ENCODE data around the gene MYZAP.

The MYZAP gene

DNA sequence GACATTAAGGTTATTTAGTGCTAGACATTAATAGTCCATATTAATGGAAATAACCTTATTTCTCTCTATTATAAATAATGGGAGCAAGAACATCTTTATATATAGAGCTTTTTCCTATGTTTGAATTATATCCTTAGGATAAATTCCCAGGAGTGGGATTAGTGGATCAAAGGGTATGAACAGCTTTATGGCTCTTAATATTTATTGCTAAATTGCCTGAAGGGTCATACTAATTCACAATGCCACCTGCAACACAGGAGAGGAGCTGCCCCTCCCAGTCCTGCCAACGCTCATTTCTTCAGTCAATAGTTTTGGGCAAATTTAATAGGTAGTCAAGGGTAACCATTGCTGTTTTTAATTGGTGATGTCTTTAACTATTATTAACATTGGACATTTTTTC, 65.9 kb downstream of the MYZAP start:
- DNase-seq (ENCODE audit: low read depth in 1 of 2, low spot score in 1 of 2), result no peak

DNA sequence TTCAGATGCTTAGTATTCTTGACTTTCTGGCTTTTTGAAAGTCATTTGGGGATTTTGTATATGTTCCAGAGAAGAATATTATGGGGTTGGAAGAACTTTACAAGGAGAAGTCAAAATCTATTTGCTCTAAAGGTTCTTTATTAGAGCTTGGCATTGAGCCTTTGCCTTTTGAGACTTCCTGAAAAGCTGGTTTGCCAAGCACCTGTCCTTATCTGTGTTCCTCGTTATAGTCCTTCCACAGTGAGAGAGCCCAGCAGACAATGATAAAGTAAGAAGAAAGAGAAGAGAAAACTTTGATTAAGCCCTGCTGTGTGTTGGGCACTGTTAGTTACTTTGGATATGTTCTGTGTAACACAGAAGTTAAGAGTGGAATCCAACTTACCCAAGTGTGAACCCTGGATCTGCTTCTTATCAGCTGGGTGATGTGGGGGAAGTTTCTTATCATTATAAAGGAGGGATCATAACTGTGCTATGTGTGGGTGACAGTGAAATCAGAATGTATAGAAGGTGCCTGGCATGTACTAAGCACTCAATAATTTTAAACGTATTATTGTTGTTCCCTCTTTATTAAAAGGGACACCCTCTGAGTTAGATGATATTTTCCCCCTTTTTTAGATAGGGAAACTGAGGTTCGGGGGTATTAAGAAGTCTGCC, 70.5 kb downstream of the MYZAP start:
- no peak for DNase-seq (ENCODE audit: low read depth in 1 of 2, low spot score in 1 of 2)

DNA sequence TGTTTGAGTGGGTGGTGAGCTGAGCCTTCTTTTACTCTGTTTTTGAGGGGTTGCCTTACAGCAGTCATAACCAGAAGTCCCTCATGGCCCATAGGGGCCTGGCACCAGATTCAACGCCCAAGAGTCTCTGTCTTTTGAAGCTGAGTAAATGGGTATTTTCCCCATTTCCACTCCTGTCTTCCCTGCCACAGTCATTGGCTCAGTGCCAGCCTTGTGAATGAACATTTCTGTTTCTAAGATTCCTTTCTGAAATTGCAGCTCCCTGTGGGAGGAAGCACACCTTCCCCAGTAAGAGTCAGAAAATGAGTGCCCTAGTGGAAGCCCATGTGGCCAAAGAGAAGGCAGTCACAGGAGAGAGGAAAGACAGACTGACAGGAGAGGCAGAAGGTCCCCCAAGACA, 71.1 kb downstream of the MYZAP start:
- DNase-seq (ENCODE audit: low read depth in 1 of 2, low spot score in 1 of 2), result no peak

DNA sequence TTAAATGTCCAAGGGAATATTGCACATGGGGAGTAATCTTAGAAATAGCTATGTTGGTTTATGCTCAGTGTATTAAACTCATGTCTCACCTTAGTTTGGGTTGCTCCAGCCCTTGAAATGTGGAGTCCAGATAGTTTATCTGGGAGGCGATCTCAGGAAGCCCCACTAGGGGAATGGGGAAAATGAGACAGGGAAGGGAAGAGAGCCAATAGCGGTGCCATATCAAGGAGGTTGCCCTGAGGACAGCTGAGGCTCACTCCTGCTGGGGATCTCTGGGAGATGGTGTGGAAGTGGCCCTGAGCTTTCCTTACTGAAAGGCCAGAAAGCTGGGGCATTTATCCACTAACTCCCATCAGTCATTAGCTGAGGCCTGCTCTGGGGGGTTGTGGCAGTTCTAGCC, 71.6 kb downstream of the MYZAP start:
- no peak for DNase-seq (ENCODE audit: low read depth in 1 of 2, low spot score in 1 of 2)

DNA sequence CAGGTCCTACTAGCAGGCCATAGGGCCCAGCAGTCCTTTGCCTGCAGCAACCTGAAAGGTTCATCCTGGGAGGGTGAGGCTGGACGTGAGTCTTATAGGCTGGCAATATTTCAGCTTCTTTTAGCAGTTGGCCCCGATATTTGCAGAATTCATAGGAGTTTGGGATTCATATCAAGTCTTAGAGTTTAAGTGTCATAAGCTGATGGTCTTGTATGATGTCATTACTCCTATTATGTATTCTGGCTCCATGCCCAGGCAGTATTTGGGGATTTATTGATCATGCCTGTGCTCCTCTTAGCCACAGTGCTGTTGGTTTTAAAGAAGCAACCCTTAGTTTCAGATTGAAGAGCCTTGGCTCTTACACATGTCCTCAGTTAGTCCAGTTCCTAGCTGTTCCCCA, 73.5 kb downstream of the MYZAP start:
- no peak for DNase-seq (ENCODE audit: low read depth in 1 of 2, low spot score in 1 of 2)

DNA sequence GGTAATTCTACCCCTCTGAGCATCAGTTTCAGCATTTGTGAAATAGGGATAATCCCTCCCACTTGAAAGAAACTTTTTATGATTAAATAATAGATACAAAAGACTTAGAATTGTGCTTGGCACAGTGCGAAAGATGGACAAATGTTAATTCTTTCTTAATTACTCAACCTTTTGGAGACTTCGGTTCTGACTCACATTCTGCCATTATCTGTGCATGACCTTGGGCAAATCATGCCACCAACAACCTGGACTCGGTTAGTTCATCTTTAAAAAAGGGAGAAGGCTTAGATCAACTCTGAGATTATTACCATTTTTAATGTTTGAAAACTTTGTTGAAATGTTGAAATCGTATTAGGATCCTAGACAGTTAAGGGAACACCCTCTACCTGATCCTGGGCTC, 74.2 kb downstream of the MYZAP start:
- no peak for DNase-seq (ENCODE audit: low read depth in 1 of 2, low spot score in 1 of 2)

DNA sequence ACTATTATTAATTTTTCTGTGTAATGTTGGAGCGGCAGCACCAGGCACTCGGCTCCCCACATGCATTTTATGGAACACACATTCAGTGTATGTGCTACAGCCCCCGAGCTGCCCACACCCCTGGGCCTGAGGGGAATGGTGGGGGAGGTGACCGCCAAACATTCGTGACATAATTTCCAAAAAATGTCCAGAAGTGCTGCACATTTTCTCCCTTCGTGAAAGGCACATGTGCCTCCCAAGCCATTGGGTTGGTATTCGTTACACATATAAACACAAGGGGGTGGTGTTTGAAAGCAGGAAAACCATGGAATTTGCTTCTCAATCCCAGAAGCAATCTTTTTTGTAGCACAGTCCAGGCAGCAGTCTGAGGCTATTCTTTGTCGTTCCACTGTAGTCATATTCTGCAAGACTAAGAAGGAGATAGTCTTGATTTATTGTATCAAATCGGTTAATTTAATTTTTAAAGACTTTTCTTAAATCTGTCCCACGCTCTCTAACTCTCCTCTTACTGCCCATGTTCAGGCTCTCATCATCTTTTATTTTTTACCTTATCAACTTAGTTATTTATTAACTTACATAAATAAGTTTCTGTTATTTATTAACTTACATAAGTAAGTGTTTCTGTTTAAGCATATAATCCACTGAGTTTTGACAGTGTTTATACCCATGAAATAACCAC, 75.6 kb downstream of the MYZAP start:
- no peak for DNase-seq (ENCODE audit: low read depth in 1 of 2, low spot score in 1 of 2)

DNA sequence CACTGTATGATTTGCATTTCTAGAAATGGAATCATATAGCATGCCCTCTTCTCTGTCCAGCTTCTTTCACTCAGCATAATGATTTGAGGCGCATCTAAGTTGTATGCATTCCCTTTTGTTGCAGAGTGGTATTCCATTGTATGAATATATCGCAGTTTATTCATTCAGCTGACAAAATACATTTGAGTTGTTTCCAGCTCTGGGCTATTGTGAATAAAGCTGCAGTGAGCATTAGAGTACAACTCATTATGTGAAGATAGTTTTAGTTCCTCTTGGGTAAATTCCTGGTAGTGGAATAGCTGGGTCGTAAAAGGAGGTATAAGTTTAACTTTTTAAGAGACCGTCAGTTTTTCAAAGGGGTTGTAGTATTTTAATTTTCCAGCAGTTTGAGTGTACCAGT, 76.3 kb downstream of the MYZAP start:
- no peak for DNase-seq (ENCODE audit: low read depth in 1 of 2, low spot score in 1 of 2)

DNA sequence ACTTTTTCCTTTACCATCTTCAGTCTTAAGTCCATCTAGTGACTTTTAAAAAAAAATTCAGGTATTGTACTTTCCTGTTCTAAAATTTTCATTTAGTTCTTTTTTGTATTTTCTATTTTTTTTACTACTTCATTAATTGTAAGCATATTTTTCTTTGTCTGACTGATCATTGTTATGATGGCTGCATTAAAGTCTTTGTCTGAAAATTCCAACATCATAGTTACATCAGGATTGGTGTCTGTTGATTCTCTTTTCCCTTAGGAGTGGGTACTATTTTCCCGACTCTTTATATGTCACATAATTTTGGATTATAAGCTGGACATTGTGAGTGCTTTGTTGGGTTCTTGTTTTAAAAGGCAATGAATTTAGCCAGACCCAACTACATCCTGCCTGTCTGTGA, 79.9 kb downstream of the MYZAP start:
- no peak for DNase-seq (ENCODE audit: low read depth in 1 of 2, low spot score in 1 of 2)

DNA sequence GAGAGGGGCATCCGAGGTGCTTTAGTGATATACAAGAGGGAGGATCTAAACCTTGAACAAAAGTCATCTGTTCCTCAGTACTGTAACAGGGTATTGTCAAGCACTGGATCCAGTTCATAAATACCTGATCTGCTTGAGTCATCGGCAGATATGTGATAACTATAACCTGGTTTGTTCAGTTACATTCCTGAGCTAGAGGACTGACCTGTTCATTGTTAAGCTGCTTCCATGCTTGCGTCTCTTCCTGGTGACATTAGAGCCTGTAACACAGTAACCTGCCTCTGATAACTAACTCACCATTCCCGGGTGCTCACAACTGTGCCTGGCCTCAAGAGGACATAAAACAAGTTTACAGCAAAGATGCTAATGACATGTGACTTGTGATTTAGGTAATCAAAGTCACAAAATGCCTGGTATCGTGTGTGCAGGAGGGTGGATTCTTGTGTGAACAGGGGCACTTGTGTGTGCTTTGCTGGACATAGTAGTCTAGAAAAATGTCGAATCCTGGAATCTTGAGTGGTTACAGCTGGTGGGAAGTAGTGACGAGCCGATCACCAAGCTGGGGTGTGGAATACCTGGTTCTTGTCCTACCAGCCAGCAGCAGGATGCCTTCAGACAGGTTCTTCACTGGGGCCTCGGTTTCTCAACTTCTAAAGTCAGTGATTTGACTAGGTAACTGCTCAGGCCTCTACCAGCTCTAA, 83.9 kb downstream of the MYZAP start:
- no peak for DNase-seq (ENCODE audit: low read depth in 1 of 2, low spot score in 1 of 2)

DNA sequence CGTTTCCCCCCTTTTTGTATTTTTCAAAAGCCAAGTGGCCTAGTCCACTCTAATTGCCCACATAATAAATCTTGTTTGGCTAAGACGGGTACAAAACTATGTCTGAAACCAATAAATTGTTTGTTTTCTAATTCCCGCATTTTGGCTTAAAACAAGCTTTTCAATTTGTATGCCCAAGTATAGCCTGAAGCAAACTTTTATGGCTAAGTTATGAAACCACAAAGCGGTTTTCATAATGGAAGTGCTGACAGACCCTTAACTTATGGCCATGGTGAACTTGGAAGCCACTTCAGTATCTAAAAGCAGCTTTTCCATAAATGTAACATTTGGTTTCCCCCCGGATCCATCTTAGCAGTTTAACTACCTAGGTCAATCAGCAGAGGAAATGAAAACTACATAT, 84.9 kb downstream of the MYZAP start:
- no peak for DNase-seq (ENCODE audit: low read depth in 1 of 2, low spot score in 1 of 2)

DNA sequence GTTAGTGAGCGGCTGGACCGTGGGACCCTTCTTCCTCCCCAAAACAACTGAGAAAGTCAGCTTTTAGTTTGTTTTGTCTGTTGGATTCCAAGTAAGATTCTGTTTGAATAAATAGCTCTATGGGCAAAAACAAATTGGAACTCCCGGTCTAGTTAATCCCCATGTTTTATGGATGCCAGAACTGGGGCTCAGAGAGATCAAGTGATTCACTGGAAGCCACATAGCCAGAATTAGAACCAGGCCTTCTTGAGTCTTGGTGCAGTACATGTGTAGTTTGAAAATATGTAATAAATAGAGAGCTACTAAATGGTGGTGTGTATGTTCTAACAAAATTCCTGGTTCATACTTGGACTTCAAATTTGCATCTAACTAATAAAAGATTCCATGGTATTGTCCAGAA, 85.5 kb downstream of the MYZAP start:
- DNase-seq (ENCODE audit: low read depth in 1 of 2, low spot score in 1 of 2), result no peak

DNA sequence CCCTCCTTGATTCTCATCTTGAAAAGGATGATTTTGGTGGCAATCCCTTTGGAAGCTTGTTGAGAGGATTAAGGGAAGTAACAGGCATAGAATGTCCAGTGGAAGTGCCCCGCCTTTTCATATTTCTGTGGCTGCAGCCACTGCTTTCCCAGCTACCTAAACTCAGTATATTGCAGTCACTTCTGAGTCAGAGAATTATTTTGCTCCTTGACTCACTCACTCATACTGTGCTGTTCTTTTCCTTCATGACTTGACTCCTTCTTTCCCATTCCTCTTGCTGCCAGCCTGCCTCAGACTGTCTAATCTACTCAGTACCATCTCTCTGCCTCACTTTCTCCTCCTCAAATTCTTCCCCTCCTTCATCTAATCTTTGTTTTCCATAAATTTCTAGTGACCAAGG, 88.3 kb downstream of the MYZAP start:
- no peak for DNase-seq (ENCODE audit: low read depth in 1 of 2, low spot score in 1 of 2)

DNA sequence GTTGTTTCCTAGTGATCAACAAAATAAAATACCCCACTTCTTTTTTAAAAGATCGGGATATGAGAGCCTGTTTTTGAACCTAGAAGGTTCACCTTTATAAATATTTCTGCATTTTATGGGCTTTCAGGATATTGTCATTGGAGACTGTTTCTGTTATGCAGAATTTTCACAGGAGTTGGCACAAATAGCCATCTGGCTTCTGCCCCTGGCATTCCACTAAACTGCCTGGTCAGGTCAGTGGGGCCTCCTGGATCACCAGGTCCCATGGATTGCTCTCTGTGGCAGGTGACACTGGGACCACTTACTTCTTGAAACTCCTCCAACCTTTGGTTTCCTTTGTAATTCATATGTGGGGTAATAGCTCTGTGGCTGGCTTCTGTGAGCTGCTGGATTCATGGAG, 89.3 kb downstream of the MYZAP start:
- no peak for DNase-seq (ENCODE audit: low read depth in 1 of 2, low spot score in 1 of 2)

DNA sequence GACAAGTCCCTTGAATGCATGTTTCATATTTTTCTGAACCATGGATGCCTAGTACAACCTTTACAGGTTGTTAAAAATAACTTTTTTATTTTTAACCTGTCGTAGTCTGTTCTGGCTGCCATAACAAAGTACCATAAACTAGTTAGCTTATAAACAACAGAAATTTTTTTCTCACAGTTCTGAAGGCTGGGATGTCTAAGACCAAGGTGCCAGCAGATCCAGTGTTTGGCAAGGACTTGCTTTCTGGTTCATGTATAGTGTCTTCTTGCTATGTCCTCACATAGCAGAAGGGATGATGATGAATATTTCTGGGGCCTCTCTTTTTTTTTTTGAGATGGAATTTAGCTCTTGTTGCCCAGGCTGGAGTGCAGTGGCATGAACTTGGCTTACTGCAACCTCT, 91.8 kb downstream of the MYZAP start:
- no peak for DNase-seq (ENCODE audit: low read depth in 1 of 2, low spot score in 1 of 2)

DNA sequence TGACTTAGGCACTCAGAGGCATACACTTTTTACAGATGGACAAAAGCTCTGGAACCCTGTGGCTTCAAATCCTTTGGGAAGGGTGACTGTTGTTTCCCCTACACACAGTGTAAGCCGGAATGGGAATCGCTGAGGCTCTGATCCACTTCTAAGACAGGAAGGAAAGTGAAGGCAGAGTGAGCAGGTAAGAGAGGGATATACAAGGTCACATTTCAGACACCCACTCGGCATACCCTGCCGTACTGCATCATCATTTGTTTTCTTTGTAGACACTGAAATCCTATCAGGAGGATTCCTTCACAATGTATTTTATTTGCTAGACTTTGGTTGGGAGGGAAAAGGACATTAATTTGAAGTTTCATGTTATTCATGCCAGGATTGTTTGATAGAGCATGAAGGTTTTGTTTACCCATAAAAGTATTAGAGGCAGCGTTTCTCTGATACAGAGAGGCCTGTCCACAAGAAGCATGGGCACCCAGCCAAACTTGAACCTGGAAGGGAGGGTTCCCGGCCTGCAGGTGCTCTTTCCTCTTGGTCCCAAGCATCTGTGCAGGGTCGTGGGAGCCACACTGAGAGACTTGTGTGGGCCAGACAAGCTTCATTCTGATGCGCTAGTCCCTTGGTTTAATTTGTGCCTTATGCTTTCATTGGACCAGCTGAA, 92.9 kb downstream of the MYZAP start:
- no peak for DNase-seq (ENCODE audit: low read depth in 1 of 2, low spot score in 1 of 2)

DNA sequence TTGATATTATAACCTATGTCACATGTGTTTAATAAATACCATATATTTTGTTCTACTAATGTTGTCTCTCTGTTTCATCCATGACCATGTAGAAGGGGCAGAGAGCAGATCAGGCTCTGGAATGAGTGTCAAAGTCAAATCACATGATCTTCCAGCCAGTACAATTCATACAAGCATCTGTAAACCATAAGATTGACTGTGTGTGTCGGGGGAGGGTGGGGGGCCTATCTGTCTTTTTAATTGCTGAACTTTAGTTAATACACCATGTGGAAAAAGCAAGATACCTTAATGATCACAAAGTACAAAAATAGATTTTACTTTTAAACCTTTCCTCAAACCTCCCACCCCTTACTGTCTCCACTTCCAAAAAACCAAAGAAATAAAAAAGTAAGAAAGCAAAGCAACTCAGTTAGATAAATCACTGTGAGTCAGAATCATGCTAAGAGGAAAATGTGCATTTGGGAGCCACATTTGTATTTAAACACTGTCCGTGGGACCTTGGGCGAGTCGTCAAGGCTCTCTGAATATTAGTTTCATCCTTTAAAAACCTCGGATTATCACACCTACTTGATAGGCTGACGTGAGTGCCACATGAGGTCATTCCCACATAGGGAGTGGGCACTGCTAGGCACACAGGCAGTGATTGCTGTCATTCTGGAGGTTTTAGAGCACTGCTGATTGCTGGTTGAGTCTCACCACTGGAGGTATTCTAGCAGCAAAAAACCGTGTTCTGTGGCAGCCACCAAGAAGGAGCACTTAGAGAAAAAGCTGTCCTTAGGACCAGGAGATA, 93.8 kb downstream of the MYZAP start:
- DNase-seq (ENCODE audit: low read depth in 1 of 2, low spot score in 1 of 2), result no peak

DNA sequence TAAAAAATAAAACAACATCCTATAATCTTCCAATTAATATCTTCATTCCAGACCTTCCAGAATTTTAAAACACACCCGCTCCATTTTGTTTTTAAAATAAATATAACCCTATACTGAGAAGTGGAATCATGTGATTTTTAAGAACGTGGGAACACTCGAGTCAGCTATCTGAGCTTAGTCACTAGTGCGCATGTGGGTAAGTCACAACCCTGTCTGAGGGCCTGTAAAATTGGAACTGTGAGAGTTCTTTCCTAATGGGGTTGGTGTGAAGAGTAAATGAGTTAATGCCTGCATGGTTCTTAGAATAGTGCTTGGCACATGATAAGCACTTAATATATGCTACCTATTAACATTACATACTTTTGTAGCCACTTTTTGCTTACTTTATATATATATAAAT, 95.0 kb downstream of the MYZAP start:
- no peak for DNase-seq (ENCODE audit: low read depth in 1 of 2, low spot score in 1 of 2)

DNA sequence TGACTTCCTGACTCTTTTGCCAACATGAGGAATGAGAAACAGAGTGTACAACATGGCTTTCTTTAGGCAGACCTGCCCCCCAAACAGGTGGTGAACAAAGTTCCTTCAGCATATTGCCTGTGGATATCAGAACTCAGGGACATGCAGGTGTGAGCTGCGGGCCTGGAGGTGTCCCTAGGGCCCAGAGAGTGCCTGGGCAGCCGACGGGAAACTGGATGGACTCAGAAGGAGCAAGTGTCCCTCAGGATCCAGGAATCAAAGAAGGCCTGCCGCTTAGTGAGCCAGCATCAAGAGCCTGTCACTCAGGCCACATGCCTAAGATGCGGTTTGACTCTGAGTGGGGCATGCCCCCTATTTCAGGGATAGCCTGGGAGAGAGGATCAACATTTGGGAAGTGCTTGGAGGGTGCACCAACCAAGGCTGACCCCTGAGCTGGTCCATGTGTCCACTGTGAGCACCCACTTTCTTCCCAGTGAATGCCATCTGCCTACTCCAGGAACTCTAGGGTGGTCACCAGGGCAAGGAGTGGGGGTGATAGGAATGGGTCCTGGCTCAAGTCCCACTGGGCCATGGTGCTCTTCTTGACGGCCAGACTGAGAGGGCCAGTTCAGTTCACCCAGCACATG, 98.8 kb downstream of the MYZAP start:
- DNase-seq (ENCODE audit: low read depth in 1 of 2, low spot score in 1 of 2), result no peak

DNA sequence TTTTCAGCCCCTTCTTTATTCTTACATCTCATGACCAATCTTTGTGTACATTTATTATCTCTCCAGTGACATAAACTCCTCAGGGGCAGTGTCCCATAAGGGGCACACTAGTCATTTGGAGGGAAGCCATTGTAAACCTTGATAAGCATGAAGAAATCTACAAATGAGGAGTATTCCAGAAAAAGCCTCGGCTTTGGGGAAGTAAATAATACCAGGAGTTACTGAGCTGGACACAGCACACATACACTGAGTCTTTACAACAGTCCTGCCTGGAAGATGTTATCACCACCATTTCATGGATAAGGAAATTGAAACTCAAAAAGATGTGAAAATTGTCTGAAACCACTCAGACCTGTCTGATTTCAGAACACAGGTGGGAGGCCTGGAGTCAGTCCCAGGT, 99.4 kb downstream of the MYZAP start:
- DNase-seq (ENCODE audit: low read depth in 1 of 2, low spot score in 1 of 2), result no peak

DNA sequence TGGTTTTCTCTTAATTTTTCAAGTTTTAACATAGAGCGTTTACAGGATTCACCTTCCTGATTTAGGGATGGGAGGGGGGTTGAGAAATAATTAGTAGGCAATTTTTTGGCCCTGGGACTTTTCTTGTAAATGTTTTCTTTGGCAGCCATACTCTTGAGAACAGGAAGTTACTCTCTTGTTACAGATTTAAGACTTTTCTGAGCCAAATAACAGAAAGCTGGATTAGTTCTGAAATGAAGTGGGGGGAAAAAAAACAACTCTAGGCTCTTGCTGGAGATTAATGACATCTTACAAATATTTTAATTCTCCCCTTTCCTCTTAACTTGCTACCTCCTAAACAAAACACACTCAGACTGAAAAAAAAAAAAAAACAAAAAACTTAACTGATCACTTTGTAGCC, 101.0 kb downstream of the MYZAP start:
- DNase-seq (ENCODE audit: low read depth in 1 of 2, low spot score in 1 of 2), result no peak

All from stimulated activated CD4-positive, alpha-beta T cell treated with anti-CD3 and anti-CD28 coated beads, Interleukin-15, amount 100 ng/mL, for 1 hour (primary cell).